ENCODE measurements around the gene OPRD1. TPM values are rescaled to one million over a fixed set of nuclear protein-coding genes. Genes with fewer than 3 reads are reported as not detected.
A peak's percentile ranks its signal among the peaks of the same experiment; 100 is the strongest.

OPRD1 gene
- total RNA-seq, 1 experiment from 2014 or later: not detected

- Histone ChIP-seq H3K9me3 (ENCODE audit: insufficient read depth, low read depth) (no peaks in the 10 kb centered on the region), H3K4me3 (no peak overlapping the region), H3K79me2 (ENCODE audit: low read depth) (no peaks in the 10 kb centered on the region), H3K27ac (no peak overlapping the region), H3K4me2 (no peak overlapping the region), H3K27me3 (ENCODE audit: insufficient read depth, low read depth) (no peaks in the 10 kb centered on the region), H2AFZ (no peak overlapping the region), H4K20me1 (ENCODE audit: insufficient read depth) (no peaks in the 10 kb centered on the region), H3K36me3 (ENCODE audit: low read depth) (no peaks in the 10 kb centered on the region), H3K9me2 (ENCODE audit: insufficient read depth) (no peaks in the 10 kb centered on the region), H3F3A (ENCODE audit: insufficient read depth, low read depth) (peaks cover 3% of the 10 kb centered on the region; the same call in 1 of the 2 replicates), H3K4me1 (replicated peaks; ENCODE audit: insufficient read depth) (no peaks in the 10 kb centered on the region)
- ChIA-PET POLR2A (ENCODE audit: unreplicated experiment) (no interaction called here), CTCF (no interaction called here)
- no peak for DNase-seq
- intact Hi-C loops (cut with micrococcal nuclease; ENCODE audit: unreplicated experiment): no loop called here
- TF ChIP-seq EZH2 (IDR thresholded peaks at IDR 0.05; ENCODE audit: low read depth): no peak
- TF ChIP-seq CTCF (conservative IDR thresholded peaks at IDR 0.05): no peak
- BruUV-seq (replicated peaks): no TSS peak
Measured at GRCh38 chr1:28909198-28909597, 97.2 kb downstream of the OPRD1 start.

- H2AFZ ChIP-seq: no peak overlapping the region
- BruUV-seq (replicated peaks): no TSS peak
- no peaks in the 10 kb centered on the region for H3K9me2 ChIP-seq (ENCODE audit: insufficient read depth)
- H3K4me2 ChIP-seq: no peak overlapping the region
- H3F3A ChIP-seq (ENCODE audit: insufficient read depth, low read depth): peaks cover 3% of the 10 kb centered on the region; the same call in 1 of the 2 replicates
- no peaks in the 10 kb centered on the region for H3K9me3 ChIP-seq (ENCODE audit: insufficient read depth, low read depth)
- no peaks in the 10 kb centered on the region for H3K36me3 ChIP-seq (ENCODE audit: low read depth)
- no peaks in the 10 kb centered on the region for H3K27me3 ChIP-seq (ENCODE audit: insufficient read depth, low read depth)
- no peak for TF ChIP-seq CTCF (conservative IDR thresholded peaks at IDR 0.05)
- no peak for TF ChIP-seq EZH2 (IDR thresholded peaks at IDR 0.05; ENCODE audit: low read depth)
- intact Hi-C loops (cut with micrococcal nuclease; ENCODE audit: unreplicated experiment): no loop called here
- POLR2A ChIA-PET (ENCODE audit: unreplicated experiment): no interaction called here
- no peak for DNase-seq
- H3K4me3 ChIP-seq: no peak overlapping the region
- H3K79me2 ChIP-seq (ENCODE audit: low read depth): 0 out of 2 replicates have a peak, but pooled peaks cover 2% of the 10 kb centered on the region
- CTCF ChIA-PET: interaction anchor here (0.5 kb wide), 1 partner anchor 11 kb away, joined by 7 read pairs; no protein-coding TSS in a partner anchor
- no peaks in the 10 kb centered on the region for H4K20me1 ChIP-seq (ENCODE audit: insufficient read depth)
- no peaks in the 10 kb centered on the region for H3K4me1 ChIP-seq (replicated peaks; ENCODE audit: insufficient read depth)
- H3K27ac ChIP-seq: no peak overlapping the region
Measured at GRCh38 chr1:28910379-28911115, 98.6 kb downstream of the OPRD1 start.

GRCh38 chr1:28913786-28914227 is 101.8 kb downstream of the OPRD1 start:
- no peaks in the 10 kb centered on the region for H3K36me3 ChIP-seq (ENCODE audit: low read depth)
- H3K27me3 ChIP-seq (ENCODE audit: insufficient read depth, low read depth): no peaks in the 10 kb centered on the region
- no peak for DNase-seq
- H2AFZ ChIP-seq: peak overlapping the region; percentile 74
- intact Hi-C loops (cut with micrococcal nuclease; ENCODE audit: unreplicated experiment): loop anchor here (2.0 kb wide), 2 partner anchors 29 to 59 kb away; no protein-coding TSS in a partner anchor
- BruUV-seq (replicated peaks): TSS peak; percentile 52
- H3K9me3 ChIP-seq (ENCODE audit: insufficient read depth, low read depth): no peaks in the 10 kb centered on the region
- peak overlapping the region; percentile 54; the same call in 1 of the 2 replicates for H3K4me3 ChIP-seq
- POLR2A ChIA-PET (ENCODE audit: unreplicated experiment): interaction anchor here (0.7 kb wide), 1 partner anchor 1631 kb away, joined by 4 read pairs; no protein-coding TSS in a partner anchor
- H3K9me2 ChIP-seq (ENCODE audit: insufficient read depth): no peaks in the 10 kb centered on the region
- 0 out of 2 replicates have a peak, but pooled peaks cover 5% of the 10 kb centered on the region for H3K4me1 ChIP-seq (replicated peaks; ENCODE audit: insufficient read depth)
- TF ChIP-seq EZH2 (IDR thresholded peaks at IDR 0.05; ENCODE audit: low read depth): no peak
- no peak for TF ChIP-seq CTCF (conservative IDR thresholded peaks at IDR 0.05)
- peak overlapping the region; percentile 82 for H3K4me2 ChIP-seq
- CTCF ChIA-PET: interaction anchor here (0.6 to 1.3 kb wide), 2 partner anchors 29 to 177 kb away, joined by 4 to 15 read pairs; partner anchors contain the start of gene YTHDF2
- no peaks in the 10 kb centered on the region for H4K20me1 ChIP-seq (ENCODE audit: insufficient read depth)
- no peak overlapping the region for H3K27ac ChIP-seq
- H3K79me2 ChIP-seq (ENCODE audit: low read depth): 0 out of 2 replicates have a peak, but pooled peaks cover 7% of the 10 kb centered on the region
- H3F3A ChIP-seq (ENCODE audit: insufficient read depth, low read depth): peaks cover 3% of the 10 kb centered on the region; the same call in 1 of the 2 replicates
